Femur (tissue), 1 donor: ENCODE data around the gene PNMT.
"Not testable (repeated sequence)": the region's sequence is repeated elsewhere in the genome, so short reads cannot be mapped to it uniquely, and the experiment has no call there.

Source experiments
- DNase-seq: peaks from one replicate; pipeline ENCODE4 v3.0.0-alpha.2; 2017

The PNMT gene

GRCh38 chr17:39694593-39694992, 26.3 kb downstream of the PNMT start:
- no peak for DNase-seq

- no peak for DNase-seq
These were observed 26.8 kb downstream of the PNMT start for GRCh38 chr17:39695089-39695474.

- no peak for DNase-seq
These were observed 28.5 kb downstream of the PNMT start for GRCh38 chr17:39696731-39697130.

- DNase-seq = no peak
These were observed 29.7 kb downstream of the PNMT start for GRCh38 chr17:39697961-39698360.

GRCh38 chr17:39699157-39699817, 31.0 kb downstream of the PNMT start:
- not testable (repeated sequence) for DNase-seq

- peak; percentile 87 for DNase-seq
These were observed 31.5 kb downstream of the PNMT start, which contains the start of gene ERBB2 for GRCh38 chr17:39699818-39700147. ERBB2 (plus strand) TSS chr17:39700064; CDS start chr17:39700239, 175 bp downstream.

- DNase-seq = peak; percentile 84
These were observed 32.1 kb downstream of the PNMT start for GRCh38 chr17:39700148-39700987.

- DNase-seq = no peak
These were observed 32.9 kb downstream of the PNMT start for GRCh38 chr17:39701012-39701783.

GRCh38 chr17:39701784-39702422, 33.6 kb downstream of the PNMT start:
- no peak for DNase-seq

GRCh38 chr17:39702901-39703893, 34.9 kb downstream of the PNMT start:
- DNase-seq = no peak

- DNase-seq = no peak
These were observed 35.7 kb downstream of the PNMT start for GRCh38 chr17:39703913-39704312.

GRCh38 chr17:39704821-39705551, 36.7 kb downstream of the PNMT start:
- peak; percentile 52 for DNase-seq

- no peak for DNase-seq
These were observed 37.6 kb downstream of the PNMT start for GRCh38 chr17:39705786-39706348.

GRCh38 chr17:39706383-39706782, 38.1 kb downstream of the PNMT start:
- DNase-seq = no peak

GRCh38 chr17:39706921-39707337, 38.7 kb downstream of the PNMT start:
- DNase-seq = no peak

GRCh38 chr17:39709319-39709997, 41.2 kb downstream of the PNMT start:
- no peak for DNase-seq

GRCh38 chr17:39709998-39710964, 42.0 kb downstream of the PNMT start:
- DNase-seq = no peak

- DNase-seq = not testable (repeated sequence)
These were observed 42.8 kb downstream of the PNMT start for GRCh38 chr17:39711071-39711470.

GRCh38 chr17:39711851-39712250, 43.6 kb downstream of the PNMT start:
- no peak for DNase-seq
